CD14-positive monocyte (primary cell): Measurements from ENCODE around the gene PKP4. TPM values are rescaled to one million over a fixed set of nuclear protein-coding genes. Genes with fewer than 3 reads are reported as not detected.

Source experiments
- DNase-seq, 3 donors: peaks; one replicate each; pipeline ENCODE4 v3.0.0-alpha.2; 2011 to 2022
- H2AFZ ChIP-seq: 2 replicates; pipeline ENCODE4 v1.6.0; 2012; ENCODE audit warnings: mild to moderate bottlenecking, low read depth, low read length, inconsistent platforms; ENCODE audit not compliant: insufficient read depth, poor library complexity, severe bottlenecking
- H3K27ac ChIP-seq, 2 donors: 1 replicate in 1 of 2; 2 replicates in 1 of 2; pipeline ENCODE4 v1.5.1; 2012 to 2013; ENCODE audit warnings: low read length in 2 of 2, control low read depth in 1 of 2, inconsistent platforms in 1 of 2, low read depth in 1 of 2, mild to moderate bottlenecking in 1 of 2
- H3K27me3 ChIP-seq, 2 donors: one replicate each; pipeline versions ENCODE4 v1.6.0 to v1.6.1; 2011 to 2013; ENCODE audit warnings: low read length in 2 of 2; ENCODE audit not compliant: control insufficient read depth in 2 of 2, insufficient read depth in 2 of 2
- H3K36me3 ChIP-seq, 2 donors: replicated peaks in 1 of 2; 1 replicate in 1 of 2; 2 replicates in 1 of 2; pipeline versions ENCODE4 v1.5.1 to v1.6.1; 2012 to 2013; ENCODE audit warnings: low read length in 2 of 2, control low read depth in 1 of 2, inconsistent platforms in 1 of 2, mild to moderate bottlenecking in 1 of 2; ENCODE audit not compliant: insufficient read depth in 2 of 2, control insufficient read depth in 1 of 2
- H3K4me1 ChIP-seq, 2 donors: 1 replicate in 1 of 2; 2 replicates in 1 of 2; pipeline versions ENCODE4 v1.5.1 to v1.6.1; 2012 to 2013; ENCODE audit warnings: low read length in 2 of 2, control low read depth in 1 of 2, inconsistent platforms in 1 of 2, mild to moderate bottlenecking in 1 of 2, moderate library complexity in 1 of 2; ENCODE audit not compliant: insufficient read depth in 2 of 2, control insufficient read depth in 1 of 2
- H3K4me2 ChIP-seq: replicated peaks from 2 replicates; pipeline ENCODE3; 2012; ENCODE audit warnings: low read length, moderate library complexity, mild to moderate bottlenecking; ENCODE audit not compliant: poor library complexity, severe bottlenecking; ENCODE audit errors: extremely low read depth
- H3K4me3 ChIP-seq, 3 experiments: fragments of 200-600 bp in 1 of 3; sonication (generic) in 1 of 3; replicated peaks in 1 of 3; 1 replicate in 2 of 3; 2 replicates in 1 of 3; pipeline ENCODE4 v1.5.1; 2011 to 2013; ENCODE audit warnings: low read length in 3 of 3, mild to moderate bottlenecking in 3 of 3, control low read depth in 2 of 3, low read depth in 2 of 3, inconsistent platforms in 1 of 3, moderate library complexity in 1 of 3
- H3K79me2 ChIP-seq: 2 replicates; pipeline ENCODE4 v1.6.0; 2012; ENCODE audit warnings: mild to moderate bottlenecking, control low read depth, inconsistent platforms, low read length, moderate library complexity; ENCODE audit not compliant: insufficient read depth
- H3K9ac ChIP-seq: 2 replicates; pipeline ENCODE4 v1.6.0; 2017; ENCODE audit warnings: low read length, mild to moderate bottlenecking; ENCODE audit not compliant: insufficient read depth, poor library complexity, severe bottlenecking
- H3K9me3 ChIP-seq, 2 donors: replicated peaks in 1 of 2; 1 replicate in 1 of 2; 2 replicates in 1 of 2; pipeline versions ENCODE4 v1.5.1 to v1.6.1; 2012 to 2013; ENCODE audit warnings: low read length in 2 of 2, control low read depth in 1 of 2; ENCODE audit not compliant: control insufficient read depth in 1 of 2, insufficient read depth in 1 of 2
- H4K20me1 ChIP-seq: 2 replicates; pipeline ENCODE4 v1.6.0; 2012; ENCODE audit warnings: mild to moderate bottlenecking, low read length, control low read depth, moderate library complexity; ENCODE audit not compliant: insufficient read depth
- H3K27ac Mint-ChIP-seq, 7 donors: one replicate each; pipeline ENCODE4 v1.8.0; 2020; ENCODE audit warnings: mild to moderate bottlenecking in 7 of 7, mixed read lengths in 7 of 7, moderate library complexity in 6 of 7, inconsistent platforms in 2 of 7
- H3K27me3 Mint-ChIP-seq, 3 donors: one replicate each; pipeline ENCODE4 v1.8.0; 2021 to 2022; ENCODE audit warnings: low read depth in 3 of 3, mild to moderate bottlenecking in 3 of 3, mixed read lengths in 3 of 3, moderate library complexity in 3 of 3, inconsistent platforms in 1 of 3
- H3K36me3 Mint-ChIP-seq, 2 donors: one replicate each; pipeline ENCODE4 v1.8.0; 2020; ENCODE audit warnings: mixed read lengths in 2 of 2, inconsistent platforms in 1 of 2, mild to moderate bottlenecking in 1 of 2
- H3K4me1 Mint-ChIP-seq: one replicate; pipeline ENCODE4 v1.8.0; 2020; ENCODE audit warnings: mild to moderate bottlenecking, mixed read lengths
- H3K4me3 Mint-ChIP-seq, 2 donors: one replicate each; pipeline ENCODE4 v1.8.0; 2020; ENCODE audit warnings: mild to moderate bottlenecking in 2 of 2, mixed read lengths in 2 of 2, moderate library complexity in 1 of 2
- H3K9me3 Mint-ChIP-seq, 7 donors: one replicate each; pipeline ENCODE4 v1.8.0; 2020 to 2022; ENCODE audit warnings: mixed read lengths in 7 of 7, mild to moderate bottlenecking in 6 of 7, moderate library complexity in 6 of 7, inconsistent platforms in 2 of 7
- CTCF ChIP-seq: fragments of 200-600 bp; IDR thresholded peaks from one replicate; pipeline ENCODE4 v1.8.0; 2022; ENCODE audit warnings: antibody characterized with exemption, mild to moderate bottlenecking
- WGBS: methylation state at CpG from one replicate; pipeline ENCODE4 v1.1.5; 2013; ENCODE audit warnings: missing lambda C conversion rate; ENCODE audit not compliant: insufficient coverage; 5-methylcytosine and 5-hydroxymethylcytosine counted together
- intact Hi-C, 2 donors: fragments of 100-400 bp; cut with micrococcal nuclease; formaldehyde crosslinking; loops; one replicate each; pipeline versions ENCODE4 v1.15.0 to v1.15.1; 2023
- polyA plus RNA-seq, 3 donors: library from polyadenylated mRNA; depleted of rRNA in 1 of 3; unstranded in 2 of 3; stranded (reverse) in 1 of 3; fragments of 300-500 nt in 2 of 3; fragments of >200 nt in 1 of 3; fragmentation: Illumina TruSeq in 2 of 3; gene quantifications; 1 replicate in 2 of 3; 2 replicates in 1 of 3; pipeline ENCODE4 v1.2.3, GENCODE V29; 2012 to 2021

PKP4 gene
- polyA plus RNA-seq, 3 donors, result 0.33 to 9.4 (median 0.73) TPM

GRCh38 chr2:158578703-158579330, 122.1 kb downstream of the PKP4 start:
- Histone ChIP-seq H3K4me3 (no peak overlapping the region), H3K27me3 (no peaks in the 10 kb centered on the region), H3K4me2 (no peak overlapping the region), H2AFZ (no peak overlapping the region), H3K4me1 (no peaks in the 10 kb centered on the region), H3K27ac (no peak overlapping the region), H3K36me3 (peaks cover 0 to 18% of the 10 kb centered on the region in 2 donors), H4K20me1 (no peaks in the 10 kb centered on the region), H3K9me3 (no peaks in the 10 kb centered on the region), H3K9ac (no peak overlapping the region), H3K79me2 (no peaks in the 10 kb centered on the region)
- no peak for DNase-seq
- Mint-ChIP-seq H3K4me3 (no peak overlapping the region), H3K27me3 (peaks cover 0 to 2% (median 0%) of the 10 kb centered on the region in 3 donors), H3K9me3 (peaks cover 0 to 2% (median 0%) of the 10 kb centered on the region in 7 donors), H3K27ac (no peak overlapping the region), H3K4me1 (no peaks in the 10 kb centered on the region), H3K36me3 (peaks cover 10 to 18% of the 10 kb centered on the region in 2 donors)
- no peak for TF ChIP-seq CTCF
- intact Hi-C loops, result no loop called here
- WGBS, result no CpG with 5 or more reads among the region's 1 CpG

DNA sequence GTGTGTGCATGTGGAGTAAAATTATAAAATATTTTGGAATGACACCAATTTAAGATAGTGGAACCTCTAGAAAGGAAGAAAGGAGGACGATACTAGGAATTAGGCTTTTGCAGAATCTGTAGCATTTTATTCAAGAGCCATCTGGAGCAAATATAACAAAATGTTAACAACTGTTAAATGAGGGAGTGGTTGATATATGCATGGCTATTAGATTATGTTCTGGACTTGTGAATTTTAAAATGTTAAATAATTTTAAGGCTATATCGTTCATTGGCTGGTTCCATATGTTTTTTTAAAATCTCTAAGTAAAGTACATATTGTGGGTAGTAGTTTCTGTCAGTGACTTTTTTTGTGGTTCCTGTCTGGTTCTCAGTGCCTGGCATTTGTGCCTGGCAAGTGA, 123.2 kb downstream of the PKP4 start:
- Histone ChIP-seq H3K4me3 (no peak overlapping the region), H3K9ac (no peak overlapping the region), H3K27ac (no peak overlapping the region), H3K9me3 (no peaks in the 10 kb centered on the region), H3K36me3 (peaks cover 0 to 21% of the 10 kb centered on the region in 2 donors), H3K4me2 (no peak overlapping the region), H3K27me3 (no peaks in the 10 kb centered on the region), H3K79me2 (no peaks in the 10 kb centered on the region), H3K4me1 (no peaks in the 10 kb centered on the region), H4K20me1 (no peaks in the 10 kb centered on the region), H2AFZ (no peak overlapping the region)
- Mint-ChIP-seq H3K4me3 (no peak overlapping the region), H3K4me1 (no peaks in the 10 kb centered on the region), H3K27ac (no peak overlapping the region), H3K27me3 (peaks cover 0 to 2% (median 0%) of the 10 kb centered on the region in 3 donors), H3K36me3 (peaks cover 10 to 22% of the 10 kb centered on the region in 2 donors), H3K9me3 (peaks cover 0 to 2% (median 0%) of the 10 kb centered on the region in 7 donors)
- 90% methylated on average over 2 of the region's 2 CpGs for WGBS
- no peak for TF ChIP-seq CTCF
- DNase-seq, result no peak
- intact Hi-C loops, result no loop called here
